ENCODE measurements around the gene MLLT3. TPM values are rescaled to one million over a fixed set of nuclear protein-coding genes. Genes with fewer than 3 reads are reported as not detected.
A peak's percentile ranks its signal among the peaks of the same experiment; 100 is the strongest.

The MLLT3 gene
- total and polyA plus RNA-seq, 9 donors, result 8.7 to 15.4 (median 13.8) TPM

DNA sequence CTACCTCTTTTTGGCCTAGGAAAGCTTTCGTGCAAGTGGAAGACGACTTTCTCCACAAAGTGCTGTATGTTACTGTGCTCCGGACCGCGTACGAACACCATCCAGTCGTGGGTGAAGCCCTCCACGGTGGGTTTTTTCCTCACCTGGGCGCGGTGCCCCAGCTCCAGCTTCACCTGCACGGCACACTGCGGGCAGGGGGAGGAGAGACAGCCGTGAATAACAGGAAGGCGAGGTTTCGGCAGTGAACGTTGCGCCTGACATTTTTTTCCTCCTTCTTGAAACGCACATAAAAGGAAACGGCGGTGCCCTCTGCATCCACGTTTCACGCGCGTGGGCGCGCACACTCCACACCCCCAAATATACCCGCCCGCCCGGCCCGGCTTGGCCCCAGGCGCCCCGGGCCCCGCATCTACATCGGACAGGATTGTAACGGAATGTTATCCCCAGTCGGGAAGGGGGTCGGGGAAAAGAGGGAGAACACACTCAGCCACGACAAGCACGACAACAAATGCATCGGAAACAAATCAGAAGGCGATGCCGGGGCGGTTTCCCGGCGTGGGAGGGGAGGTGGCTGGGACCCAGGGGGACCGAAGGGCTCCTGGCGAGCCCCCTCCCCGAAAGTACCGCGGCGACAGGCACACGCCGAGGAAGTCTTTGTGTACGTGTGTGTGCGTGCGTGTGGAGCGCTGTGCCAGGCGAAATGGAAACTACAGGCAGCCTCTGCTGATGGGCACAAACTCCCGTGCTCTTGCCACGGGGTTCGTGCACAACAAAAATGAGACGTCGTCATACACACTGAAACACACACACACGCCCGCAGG, 1.4 kb downstream of the MLLT3 start:
- H3K27me3 ChIP-seq, result no peaks in the 10 kb centered on the region
- intact Hi-C loops (cut with DNase I), result loop anchor here (5.0 to 10.0 kb wide), 10 partner anchors 61 to 696 kb away; partner anchors contain the start of gene FOCAD (in 2 of the 4)
- peaks cover 2% of the 10 kb centered on the region for H3K4me1 ChIP-seq (ENCODE audit: insufficient read depth)
- no peaks in the 10 kb centered on the region for H3K36me3 ChIP-seq
- WGBS, 3 donors, result 0 to 2% (median 1%) methylated on average over 62 to 65 of the region's 65 CpGs
- TF ChIP-seq, protein P1, sequence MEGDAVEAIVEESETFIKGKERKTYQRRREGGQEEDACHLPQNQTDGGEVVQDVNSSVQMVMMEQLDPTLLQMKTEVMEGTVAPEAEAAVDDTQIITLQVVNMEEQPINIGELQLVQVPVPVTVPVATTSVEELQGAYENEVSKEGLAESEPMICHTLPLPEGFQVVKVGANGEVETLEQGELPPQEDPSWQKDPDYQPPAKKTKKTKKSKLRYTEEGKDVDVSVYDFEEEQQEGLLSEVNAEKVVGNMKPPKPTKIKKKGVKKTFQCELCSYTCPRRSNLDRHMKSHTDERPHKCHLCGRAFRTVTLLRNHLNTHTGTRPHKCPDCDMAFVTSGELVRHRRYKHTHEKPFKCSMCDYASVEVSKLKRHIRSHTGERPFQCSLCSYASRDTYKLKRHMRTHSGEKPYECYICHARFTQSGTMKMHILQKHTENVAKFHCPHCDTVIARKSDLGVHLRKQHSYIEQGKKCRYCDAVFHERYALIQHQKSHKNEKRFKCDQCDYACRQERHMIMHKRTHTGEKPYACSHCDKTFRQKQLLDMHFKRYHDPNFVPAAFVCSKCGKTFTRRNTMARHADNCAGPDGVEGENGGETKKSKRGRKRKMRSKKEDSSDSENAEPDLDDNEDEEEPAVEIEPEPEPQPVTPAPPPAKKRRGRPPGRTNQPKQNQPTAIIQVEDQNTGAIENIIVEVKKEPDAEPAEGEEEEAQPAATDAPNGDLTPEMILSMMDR (IDR thresholded peaks at IDR 0.05), result no peak
- TF ChIP-seq POLR2A (IDR thresholded peaks at IDR 0.05) (no peak), EP300 (IDR thresholded peaks at IDR 0.05) (no peak)
- peak overlapping the region; percentile 69 for H3K4me3 ChIP-seq
- peak; percentile 34 to 63 (median 60) for DNase-seq
- peak overlapping the region; percentile 15 to 23 for H3K27ac ChIP-seq
- no peaks in the 10 kb centered on the region for H3K9me3 ChIP-seq

DNA sequence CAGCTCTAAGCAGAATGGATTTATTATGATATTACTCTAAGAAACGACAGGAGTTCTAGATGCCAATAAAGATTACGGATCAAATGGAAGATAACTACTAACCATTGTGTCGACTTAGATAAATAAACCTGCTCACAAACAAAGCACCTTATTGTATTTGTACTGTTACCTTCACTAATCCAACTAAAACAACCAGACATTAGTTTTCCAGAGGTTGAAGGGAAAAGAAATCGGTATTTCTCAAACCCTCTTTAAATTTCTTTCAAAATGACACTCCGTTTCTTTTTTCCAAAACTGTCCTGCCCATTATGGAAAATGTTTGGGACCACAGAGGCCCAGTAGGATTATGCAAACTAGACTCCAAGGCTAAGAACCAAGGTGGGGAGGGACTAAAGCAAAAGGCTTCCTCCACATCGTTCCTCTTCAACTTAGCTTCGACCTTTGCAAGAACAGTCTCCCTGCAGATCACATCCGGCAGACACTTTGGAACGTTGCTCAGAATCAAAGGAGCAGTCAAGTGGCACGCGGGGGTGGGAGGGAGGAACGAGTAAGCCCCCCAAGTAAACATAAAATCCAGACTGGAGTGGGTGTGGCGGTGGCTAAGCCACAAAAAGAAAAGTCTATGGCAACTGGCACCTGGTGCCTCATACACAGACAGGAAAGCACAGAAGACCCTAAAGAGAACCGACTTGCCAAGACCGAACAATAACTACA, 2.7 kb downstream of the MLLT3 start:
- no peak for TF ChIP-seq POLR2A (IDR thresholded peaks at IDR 0.05)
- no peak for TF ChIP-seq EP300 (IDR thresholded peaks at IDR 0.05)
- TF ChIP-seq, protein P1 (IDR thresholded peaks at IDR 0.05), result no peak
- no peaks in the 10 kb centered on the region for H3K9me3 ChIP-seq
- peak overlapping the region; percentile 69 for H3K4me3 ChIP-seq
- peak in 1 of 5 donors; percentile 19 for DNase-seq
- intact Hi-C loops (cut with DNase I), result loop anchor here (5.0 to 10.0 kb wide), 10 partner anchors 63 to 695 kb away; partner anchors contain the start of gene FOCAD (in 2 of the 4)
- no peak overlapping the region for H3K27ac ChIP-seq
- 63 to 69% (median 66%) methylated on average over 15 of the region's 15 CpGs for WGBS, 3 donors
- H3K27me3 ChIP-seq, result no peaks in the 10 kb centered on the region
- no peaks in the 10 kb centered on the region for H3K36me3 ChIP-seq
- H3K4me1 ChIP-seq (ENCODE audit: insufficient read depth), result peaks cover 2% of the 10 kb centered on the region

GRCh38 chr9:20618361-20618802, 3.9 kb downstream of the MLLT3 start:
- H3K27ac ChIP-seq, result no peak overlapping the region
- no peaks in the 10 kb centered on the region for H3K27me3 ChIP-seq
- no peaks in the 10 kb centered on the region for H3K4me1 ChIP-seq (ENCODE audit: insufficient read depth)
- TF ChIP-seq EP300 (IDR thresholded peaks at IDR 0.05) (no peak), POLR2A (IDR thresholded peaks at IDR 0.05) (no peak)
- TF ChIP-seq, protein P1 (IDR thresholded peaks at IDR 0.05), result no peak
- no peak for DNase-seq
- 74 to 86% (median 80%) methylated on average over 2 of the region's 2 CpGs for WGBS, 3 donors
- H3K4me3 ChIP-seq, result no peak overlapping the region
- intact Hi-C loops (cut with DNase I), result no loop called here
- H3K9me3 ChIP-seq, result no peaks in the 10 kb centered on the region
- no peaks in the 10 kb centered on the region for H3K36me3 ChIP-seq

- Histone ChIP-seq H3K36me3 (no peaks in the 10 kb centered on the region), H3K4me3 (no peak overlapping the region), H3K4me1 (ENCODE audit: insufficient read depth) (no peaks in the 10 kb centered on the region), H3K27me3 (no peaks in the 10 kb centered on the region), H3K27ac (no peak overlapping the region), H3K9me3 (no peaks in the 10 kb centered on the region)
- no peak for TF ChIP-seq EP300 (IDR thresholded peaks at IDR 0.05)
- TF ChIP-seq, protein P1 (IDR thresholded peaks at IDR 0.05), result no peak
- TF ChIP-seq POLR2A (IDR thresholded peaks at IDR 0.05), result no peak
- 77 to 89% (median 83%) methylated on average over 2 of the region's 2 CpGs for WGBS, 3 donors
- DNase-seq, result no peak
- intact Hi-C loops (cut with DNase I), result no loop called here
Measured at GRCh38 chr9:20616808-20617207, 5.5 kb downstream of the MLLT3 start.
